Measurements from ENCODE around the gene BRI3.

BRI3 gene, protein sequence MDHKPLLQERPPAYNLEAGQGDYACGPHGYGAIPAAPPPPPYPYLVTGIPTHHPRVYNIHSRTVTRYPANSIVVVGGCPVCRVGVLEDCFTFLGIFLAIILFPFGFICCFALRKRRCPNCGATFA

DNA sequence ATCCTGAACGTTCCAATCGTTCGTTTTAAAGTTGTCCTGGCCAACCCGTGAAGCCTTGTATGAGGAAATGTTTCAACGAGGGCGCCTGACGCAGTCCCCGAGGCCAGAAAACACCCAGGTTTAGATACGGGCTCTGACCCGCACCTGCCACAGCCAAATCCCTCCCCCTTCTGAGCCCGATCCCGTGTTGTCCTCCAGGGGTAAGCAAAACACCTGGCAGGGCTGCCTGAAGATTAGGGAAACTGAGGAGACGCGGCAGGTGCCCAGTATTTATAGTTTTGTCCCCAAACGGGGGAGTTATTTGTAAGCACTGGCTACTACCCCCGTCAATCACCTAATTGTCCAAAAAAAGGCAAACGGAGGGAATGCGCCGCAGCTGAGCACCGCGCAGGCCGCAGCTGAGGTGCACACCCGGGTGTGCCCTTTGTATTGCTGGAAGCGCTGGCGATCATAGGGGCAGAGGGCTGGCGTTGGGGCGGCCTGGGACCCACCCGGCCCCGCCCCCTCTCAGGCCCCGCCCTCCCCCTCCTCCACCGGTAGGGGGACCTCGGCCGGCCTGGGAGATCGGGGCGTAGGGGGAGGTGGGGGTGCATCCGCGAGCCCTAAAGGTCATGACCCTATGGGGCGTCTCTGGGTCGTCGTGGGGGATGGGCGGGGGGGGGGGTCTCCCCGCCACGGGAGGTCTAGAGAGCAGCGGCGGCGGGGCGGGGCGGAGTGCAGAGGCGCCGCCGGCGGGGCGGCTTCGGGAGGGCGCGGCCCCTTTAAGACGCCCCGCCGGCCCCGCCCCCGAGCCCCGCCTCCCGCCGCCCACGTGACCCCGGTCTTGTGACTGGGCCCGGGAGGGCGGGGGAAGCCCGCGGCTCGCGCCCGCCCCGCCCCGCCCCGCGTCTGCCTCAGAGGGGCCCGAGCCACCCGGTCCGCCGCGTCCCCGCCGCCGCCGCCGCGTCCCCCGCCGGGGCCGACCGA is at the start of gene BRI3:
BRI3 (plus strand) TSS at position 896 of the 966 bp plus-strand sequence. CDS start 110 bp downstream, outside the sequence.
- peak; percentile 85 to 86 for DNase-seq (ENCODE audit: low read depth in 2 of 2, low spot score in 1 of 2)

DNA sequence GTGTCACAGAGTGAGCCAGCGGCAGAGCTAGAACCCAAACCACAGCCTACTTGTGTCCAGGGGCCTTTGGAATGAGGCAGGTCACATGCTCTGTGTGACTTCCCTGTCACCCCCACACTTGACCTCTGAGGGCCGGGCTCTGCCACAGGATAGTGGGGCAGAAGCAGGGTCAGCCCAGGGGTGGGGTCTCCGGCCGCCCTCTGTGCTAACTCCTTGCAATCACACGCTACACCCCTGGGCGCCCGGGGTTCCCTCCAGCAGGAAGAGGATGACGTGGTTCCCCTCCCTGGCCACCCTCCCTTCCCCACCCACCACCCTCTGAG is 49.3 kb upstream of the BRI3 start:
- no peak for DNase-seq (ENCODE audit: low read depth in 2 of 2, low spot score in 1 of 2)

DNA sequence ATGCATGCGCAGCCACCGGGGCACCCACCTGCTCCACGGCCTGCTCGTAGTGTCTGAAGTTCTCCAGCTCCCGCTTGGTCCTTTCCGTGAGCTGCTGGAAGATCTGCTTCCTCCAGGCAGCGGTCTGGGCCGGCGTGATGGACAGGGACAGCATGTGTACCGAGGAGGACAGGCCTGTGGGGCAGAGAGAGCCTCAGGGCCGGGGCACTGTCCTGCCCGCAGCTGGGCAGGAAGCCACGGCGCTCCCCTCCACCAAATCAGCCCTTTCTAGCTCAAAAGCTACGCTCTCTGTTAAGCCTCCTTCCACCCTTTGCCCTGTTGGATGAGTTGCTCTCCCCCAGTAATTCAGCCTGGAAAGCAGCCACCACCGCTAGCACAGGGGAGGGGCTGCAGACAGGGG is 48.7 kb upstream of the BRI3 start:
- no peak for DNase-seq (ENCODE audit: low read depth in 2 of 2, low spot score in 1 of 2)

DNA sequence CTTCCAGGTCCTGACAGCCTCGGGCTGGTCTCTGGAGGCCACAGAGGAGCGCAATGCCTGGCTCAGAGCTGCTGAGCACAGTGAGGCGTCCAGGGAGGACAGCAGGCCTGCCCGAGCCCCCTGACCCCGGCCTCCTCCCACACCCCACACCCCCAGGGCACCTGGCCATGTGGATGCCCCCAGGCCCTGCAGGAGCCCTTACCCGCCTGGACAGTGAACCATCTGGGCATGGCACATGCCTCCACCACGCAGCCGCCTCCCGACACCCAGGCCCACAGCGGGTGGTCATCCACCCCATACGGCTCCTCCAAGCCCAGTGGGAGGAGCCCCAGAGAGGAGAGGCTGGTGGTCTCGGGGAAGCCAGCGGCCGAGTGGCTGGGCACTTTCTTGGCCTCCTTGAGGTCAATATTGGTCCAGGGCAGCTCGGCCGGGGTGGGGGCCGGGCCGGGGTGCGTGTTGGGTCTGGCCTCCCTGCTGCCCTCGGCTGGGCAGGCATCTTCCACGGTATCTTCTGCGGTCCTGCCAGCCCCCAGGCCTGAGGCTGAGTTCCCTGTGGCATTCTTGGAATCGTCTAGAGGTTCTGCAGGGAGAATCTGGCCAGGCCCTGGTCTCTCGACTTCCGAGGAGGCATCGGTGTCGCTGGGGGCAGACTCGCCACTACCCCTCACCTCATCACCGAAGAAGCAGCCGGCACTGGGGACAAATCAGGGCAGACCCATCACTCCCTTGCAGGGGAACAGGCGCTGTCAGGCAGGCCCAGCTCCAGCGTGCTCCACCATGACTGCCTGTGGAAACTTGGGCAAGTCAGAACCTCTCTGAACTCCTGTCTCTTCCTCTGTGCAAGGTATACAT is 48.0 kb upstream of the BRI3 start:
- DNase-seq (ENCODE audit: low read depth in 2 of 2, low spot score in 1 of 2), result no peak

DNA sequence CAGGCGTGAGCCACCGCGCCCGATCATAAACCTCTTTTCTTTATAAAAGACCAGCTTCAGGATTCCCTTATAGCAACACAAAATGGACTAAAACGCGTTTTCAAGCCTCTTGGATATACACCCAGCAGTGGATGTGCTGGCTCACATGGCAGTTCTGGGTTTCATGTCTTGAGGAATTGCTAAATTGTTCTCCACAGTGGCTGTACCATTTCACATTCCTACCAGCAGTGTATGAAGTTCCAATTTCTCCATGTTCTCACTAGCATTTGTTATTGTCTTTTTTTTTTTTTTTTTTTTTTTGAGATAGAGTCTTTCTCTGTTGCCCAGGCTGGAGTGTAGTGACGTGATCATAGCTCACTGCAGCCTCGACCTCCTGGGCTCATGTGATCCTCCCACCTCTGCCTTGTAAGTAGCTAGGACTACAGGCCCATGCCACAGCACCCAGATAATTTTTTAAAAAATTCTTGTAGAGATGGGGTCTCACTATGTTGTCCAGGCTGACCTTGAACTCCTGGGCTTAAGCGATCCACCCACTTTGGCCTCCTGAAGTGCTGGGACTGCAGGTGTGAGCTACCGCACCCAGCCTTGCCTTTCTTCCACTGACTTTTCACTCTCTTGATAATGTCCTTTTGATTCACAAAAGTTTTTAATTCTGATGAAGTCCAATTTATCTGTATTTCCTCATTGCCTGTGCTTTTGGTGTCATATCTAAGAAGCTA is 46.9 kb upstream of the BRI3 start:
- DNase-seq (ENCODE audit: low read depth in 2 of 2, low spot score in 1 of 2), result no peak

DNA sequence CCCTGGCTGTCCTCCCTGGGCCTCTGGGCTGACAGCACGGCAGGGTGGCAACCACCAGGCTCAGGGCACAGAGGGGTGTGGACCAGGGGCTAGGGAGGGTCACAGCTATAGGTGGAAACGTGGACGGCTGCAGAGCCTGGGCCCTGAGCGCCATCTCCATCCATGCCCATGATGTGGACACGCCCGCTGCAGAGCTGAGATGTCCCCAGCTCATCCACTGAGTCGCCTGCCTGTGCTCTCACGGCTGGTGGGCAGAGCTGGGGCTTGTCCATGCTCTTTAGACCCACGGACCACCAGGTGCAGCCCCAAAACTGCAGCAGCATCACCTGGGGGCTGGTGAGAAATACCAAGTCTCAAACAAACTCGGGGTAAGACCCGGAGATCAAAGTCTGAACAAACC is 45.6 kb upstream of the BRI3 start:
- no peak for DNase-seq (ENCODE audit: low read depth in 2 of 2, low spot score in 1 of 2)

DNA sequence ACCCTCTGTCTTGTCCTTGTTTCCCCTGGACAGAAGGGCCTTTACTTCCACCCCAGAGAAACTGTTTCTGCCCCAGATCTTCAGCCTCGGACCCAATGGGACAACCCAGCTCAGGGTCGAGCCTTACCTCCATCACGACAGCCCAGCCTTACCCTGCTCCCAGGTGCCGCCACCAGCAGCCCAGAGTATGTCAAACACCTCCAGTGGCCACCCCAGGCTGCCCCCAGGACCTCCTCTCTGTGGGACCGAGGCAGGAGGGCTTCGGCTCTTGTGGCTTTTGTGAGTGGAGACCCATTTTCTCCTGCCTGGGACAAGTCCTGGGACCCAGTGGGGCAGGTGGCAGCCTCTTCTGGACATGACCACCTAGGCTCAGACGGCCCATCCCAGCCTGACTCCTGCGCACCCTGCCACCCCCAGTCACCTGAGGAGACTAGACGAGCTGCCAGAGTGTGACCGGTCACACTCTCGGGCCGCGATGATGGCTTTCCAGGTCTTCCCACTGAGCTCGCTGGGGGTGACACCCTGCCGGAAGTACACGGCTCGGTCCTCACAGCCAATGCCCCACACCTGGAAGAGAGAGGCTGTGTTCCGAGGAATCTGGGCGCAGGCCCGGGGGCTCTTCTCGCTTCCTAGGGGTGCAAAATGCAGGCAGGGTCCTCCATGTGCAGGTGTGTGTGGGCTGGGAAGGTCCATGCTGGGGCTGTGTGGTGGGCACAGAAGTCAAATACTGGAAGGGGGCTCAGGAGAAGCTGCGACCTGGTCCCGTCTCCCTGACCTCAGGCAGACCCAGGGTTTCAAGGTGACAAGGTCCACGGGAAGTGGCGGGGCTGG is 44.9 kb upstream of the BRI3 start:
- no peak for DNase-seq (ENCODE audit: low read depth in 2 of 2, low spot score in 1 of 2)

DNA sequence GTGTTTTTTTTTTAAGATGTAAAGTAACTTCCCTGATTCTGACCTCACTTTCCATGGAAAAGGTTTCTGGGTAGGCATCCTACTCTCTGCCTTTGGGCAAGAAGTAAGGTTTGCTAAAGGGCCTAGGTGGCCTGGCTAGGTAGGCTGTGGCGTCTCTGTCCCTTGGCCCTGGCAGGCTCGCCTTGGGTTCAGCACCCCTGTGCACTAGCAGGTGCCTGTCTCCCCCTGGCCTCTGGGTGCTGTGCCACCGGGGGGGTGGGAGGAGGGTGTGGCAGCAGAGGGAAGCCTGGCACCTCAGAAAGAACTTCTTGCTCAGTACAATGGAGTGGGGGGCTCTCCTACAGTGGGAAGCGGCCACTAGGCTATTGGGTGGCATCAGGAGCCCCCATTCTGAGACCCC is 43.4 kb upstream of the BRI3 start:
- no peak for DNase-seq (ENCODE audit: low read depth in 2 of 2, low spot score in 1 of 2)

DNA sequence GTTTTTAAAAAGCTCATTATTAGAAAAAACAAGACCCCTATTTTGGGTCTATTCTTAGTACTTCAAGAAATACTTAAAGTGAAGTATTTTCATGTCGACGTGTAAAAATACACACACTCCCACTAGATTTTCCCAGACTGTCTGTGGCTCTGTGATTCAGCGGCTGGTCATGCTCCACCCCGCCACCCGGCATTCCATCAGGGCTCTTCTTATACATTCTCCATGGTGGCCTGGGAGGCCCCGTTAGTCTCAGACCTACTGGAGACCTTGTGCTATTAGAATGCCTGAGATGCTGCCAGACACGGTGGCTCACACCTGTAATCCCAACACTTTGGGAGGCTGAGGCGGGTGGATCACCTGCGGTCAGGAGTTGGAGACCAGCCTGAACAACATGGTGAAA is 42.5 kb upstream of the BRI3 start:
- no peak for DNase-seq (ENCODE audit: low read depth in 2 of 2, low spot score in 1 of 2)

DNA sequence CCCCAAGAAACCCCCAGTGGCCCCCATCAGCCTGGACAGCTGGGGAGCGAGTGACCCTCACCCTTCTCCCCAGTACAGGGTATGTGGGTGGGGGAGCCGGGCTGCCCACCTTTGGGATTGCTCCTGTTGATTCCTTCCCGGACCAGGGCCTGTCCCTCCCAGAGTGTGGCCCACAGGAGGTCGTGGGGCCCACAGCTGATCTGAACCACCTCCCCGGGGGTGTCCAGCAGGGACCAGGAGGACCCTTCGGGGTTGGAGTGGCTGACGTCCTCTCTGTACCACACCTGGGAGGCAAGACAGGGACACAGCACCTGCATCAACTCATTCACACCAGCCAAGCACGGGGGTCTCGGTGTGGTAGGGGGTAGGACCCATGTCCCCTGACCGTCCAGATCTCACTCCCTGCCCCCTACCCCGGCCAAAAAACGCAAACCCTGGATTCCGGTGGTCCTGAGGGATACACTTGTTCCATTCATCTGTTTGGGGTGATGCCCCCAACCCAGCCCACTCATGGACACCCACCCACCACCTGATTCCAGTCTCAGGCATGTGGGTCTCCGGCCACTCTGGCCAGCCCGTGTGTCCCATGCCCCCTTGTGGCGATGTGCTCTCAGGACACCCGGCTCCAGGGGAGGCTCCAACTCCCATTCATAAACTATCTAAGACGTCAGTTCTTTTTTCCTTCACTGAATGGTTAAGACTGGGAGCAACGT is 40.4 kb upstream of the BRI3 start:
- no peak for DNase-seq (ENCODE audit: low read depth in 2 of 2, low spot score in 1 of 2)

DNA sequence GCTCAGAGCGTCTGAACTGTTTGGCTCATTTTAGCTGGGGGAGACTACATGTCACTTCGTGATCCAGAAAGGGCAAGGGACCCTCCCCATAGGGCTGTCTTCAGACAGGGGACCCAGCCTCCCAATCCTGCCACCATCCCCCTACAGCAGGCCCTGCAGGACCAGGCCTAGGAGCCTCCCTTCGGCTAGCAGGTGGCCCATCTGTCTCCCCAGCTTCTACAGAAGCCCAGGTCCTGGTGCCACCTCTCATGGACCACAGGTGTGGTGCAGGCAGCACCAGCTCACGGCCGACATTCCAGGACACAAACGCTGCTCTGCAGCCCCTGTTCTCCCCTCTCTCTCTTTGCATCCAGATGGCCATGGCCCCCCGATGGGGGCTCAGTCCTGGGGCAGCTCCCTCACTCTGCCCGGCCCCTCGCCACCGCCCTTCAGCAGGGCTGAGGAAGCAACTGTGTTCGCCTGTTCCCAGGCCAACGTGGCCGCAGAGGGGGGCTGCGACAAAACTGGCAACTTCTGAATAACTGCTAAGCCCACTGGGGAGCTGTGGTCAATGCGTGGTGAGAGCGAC is 39.7 kb upstream of the BRI3 start:
- no peak for DNase-seq (ENCODE audit: low read depth in 2 of 2, low spot score in 1 of 2)

DNA sequence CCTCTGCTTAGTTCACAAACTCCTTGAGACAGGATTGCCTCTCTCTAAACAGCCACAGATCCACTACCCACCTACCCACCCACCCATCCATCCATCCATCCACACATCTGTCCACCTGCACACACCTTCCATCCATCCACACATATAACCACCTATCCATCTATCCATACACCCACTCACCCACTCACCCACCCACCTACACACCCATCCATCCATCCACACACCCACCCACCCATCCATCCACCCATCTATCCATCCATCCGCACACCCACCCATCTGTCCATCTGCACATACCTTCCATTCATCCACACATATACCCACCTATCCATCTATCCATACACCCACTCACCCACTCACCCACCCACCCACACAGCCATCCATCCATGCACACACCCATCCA is 39.1 kb upstream of the BRI3 start:
- no peak for DNase-seq (ENCODE audit: low read depth in 2 of 2, low spot score in 1 of 2)

DNA sequence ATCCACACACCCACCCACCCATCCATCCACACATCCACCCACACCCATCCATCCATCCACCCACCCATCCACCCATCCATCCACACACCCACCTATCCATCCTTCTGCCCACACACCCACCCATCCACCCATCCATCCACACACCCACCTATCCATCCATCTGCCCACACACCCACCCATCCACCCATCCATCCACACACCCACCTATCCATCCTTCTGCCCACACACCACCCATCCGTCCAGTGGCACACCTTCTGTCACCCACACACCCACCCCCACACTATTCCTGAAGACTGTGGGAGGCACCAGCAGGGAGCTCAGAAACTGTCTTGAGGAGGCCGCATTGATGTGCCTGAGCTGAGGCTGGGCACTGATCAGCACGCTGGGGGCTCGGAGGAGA is 38.6 kb upstream of the BRI3 start:
- DNase-seq (ENCODE audit: low read depth in 2 of 2, low spot score in 1 of 2), result no peak

DNA sequence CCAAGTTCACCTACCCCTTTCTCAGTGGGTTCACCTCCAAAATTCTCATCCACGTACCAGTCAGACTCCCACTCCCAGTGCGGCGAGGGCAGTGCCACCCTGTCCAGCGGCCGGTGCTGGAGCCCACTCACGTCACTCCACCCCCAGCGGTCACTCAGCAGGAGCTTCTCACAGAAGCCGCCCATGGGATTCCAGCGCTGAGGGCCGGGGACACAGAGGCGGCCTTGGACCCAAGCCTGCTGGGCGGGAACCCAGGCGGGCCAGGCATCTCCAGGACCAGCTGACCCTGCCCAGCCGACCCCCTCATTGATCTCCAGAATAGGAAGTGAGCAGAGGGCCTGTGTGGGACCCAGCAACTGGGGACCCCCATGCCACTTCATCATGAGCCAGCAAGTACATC is 36.6 kb upstream of the BRI3 start:
- DNase-seq (ENCODE audit: low read depth in 2 of 2, low spot score in 1 of 2), result no peak

DNA sequence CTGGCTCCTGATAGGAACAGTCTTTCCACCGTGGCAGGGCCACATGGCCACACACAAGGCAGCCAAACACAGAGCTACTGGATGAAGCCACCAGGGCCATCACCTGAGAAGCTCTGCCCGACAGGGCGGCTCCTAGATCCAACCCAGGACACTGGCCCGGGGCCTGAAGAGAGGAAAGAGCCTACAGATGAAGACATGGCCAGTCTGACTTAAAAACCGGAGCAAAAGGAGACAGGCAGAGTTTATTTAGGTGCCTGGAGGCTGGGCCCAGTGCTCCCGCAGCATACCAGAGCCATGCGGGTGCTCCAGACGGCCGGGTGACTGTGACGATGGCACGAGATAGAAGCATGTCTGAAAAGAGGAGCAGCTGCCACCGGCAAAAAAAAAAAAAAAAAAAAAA is 33.3 kb upstream of the BRI3 start:
- no peak for DNase-seq (ENCODE audit: low read depth in 2 of 2, low spot score in 1 of 2)

DNA sequence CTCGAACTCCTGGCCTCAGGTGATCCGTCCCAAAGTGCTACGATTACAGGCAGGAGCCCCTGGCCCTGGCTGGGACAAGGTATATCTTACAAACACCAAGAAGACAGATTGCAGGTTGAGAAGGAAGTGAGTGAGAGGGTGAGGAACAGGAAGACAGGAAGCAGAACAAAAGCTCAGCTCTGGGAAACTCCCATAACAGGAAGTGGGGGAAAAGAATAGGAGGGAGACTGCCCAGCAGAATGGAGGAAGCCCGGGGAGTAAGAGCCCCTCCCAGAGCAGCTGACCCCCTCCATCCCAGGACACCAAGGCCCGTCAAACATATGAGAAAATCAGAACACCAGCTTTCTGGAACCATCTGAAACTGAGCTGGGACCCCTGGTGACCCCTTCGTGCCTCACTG is 32.4 kb upstream of the BRI3 start:
- DNase-seq (ENCODE audit: low read depth in 2 of 2, low spot score in 1 of 2), result no peak

DNA sequence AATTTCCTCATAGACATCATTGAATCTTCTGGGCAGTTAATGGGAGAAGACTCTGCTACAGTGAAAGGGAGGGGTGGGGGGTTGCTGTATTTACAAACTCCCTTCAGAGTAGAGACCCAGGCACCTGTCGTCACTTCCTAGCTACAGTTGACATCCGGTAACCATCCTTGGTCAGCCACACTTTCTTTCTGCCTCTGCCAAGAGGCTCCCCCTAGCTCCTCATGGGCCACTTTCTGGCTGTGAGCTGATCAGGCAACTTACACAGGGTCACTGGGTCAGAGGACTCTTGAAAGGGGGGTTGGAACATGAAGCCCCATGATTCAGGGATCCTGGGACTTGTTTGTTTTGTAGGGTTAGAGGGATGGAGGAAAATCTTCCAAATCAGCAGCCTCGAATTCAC is 30.7 kb upstream of the BRI3 start:
- DNase-seq (ENCODE audit: low read depth in 2 of 2, low spot score in 1 of 2), result no peak

DNA sequence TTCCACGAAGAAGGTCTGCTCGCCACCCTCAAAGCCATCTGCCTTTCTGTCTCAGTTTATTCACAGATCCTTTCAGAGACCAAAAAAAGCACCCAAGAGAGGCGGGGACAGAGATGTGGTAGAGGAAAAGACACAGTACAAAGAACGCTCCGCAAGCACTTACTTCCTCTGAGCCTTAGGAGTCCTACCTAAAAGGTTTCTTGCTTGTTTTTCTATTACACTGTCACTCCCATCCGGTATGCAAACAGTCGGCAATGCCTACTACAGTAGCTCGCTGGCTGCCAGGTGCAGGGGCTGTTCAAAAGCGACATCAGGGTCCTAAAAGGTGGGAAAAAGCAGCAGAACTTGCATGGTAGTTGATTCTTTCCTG is 30.3 kb upstream of the BRI3 start:
- no peak for DNase-seq (ENCODE audit: low read depth in 2 of 2, low spot score in 1 of 2)

DNA sequence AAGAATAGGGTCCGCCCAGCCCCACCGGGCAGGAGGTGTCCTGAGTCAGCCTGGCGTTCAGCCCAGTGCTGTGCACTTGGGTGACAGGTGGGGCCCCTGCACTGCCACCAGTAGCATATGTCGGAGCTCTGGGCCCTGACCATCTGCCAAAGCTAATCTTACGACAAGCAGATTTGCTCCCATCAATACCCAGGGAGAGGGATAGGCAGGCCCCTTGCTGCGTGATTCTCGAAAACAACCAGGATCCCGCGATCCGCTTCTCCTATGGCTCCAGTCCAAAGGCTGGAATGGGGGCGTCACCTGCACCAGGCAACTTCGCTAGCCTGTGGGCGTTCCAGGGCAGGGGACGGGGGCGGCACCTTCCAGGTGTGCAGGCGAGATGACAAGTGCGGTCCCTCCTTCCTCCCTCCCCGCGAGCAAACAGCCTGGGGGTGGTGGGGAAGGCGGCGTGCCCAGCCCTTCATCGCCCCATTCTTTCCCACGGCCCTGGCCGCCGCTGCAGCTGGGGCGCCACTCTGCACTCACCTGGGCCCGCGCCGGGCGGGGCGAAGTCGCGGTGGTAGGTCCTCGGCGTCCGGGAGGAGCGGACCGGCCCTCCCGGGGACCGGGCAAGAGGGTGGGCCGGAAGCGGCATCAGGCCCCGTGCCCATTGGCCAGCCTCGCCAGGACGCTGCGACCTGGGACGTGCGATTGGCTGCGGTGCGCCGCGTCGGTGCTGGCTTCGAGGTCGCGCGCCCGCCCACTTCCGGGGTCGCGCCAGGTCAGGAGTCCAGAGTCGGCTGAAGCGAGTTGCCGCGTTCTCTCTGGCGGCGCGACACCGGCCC is 29.7 kb upstream of the BRI3 start, which contains the start of gene TECPR1:
TECPR1 (minus strand) TSS at position 632 of the 824 bp plus-strand sequence. CDS start 6,086 bp downstream, outside the sequence.
- peak; percentile 57 to 66 for DNase-seq (ENCODE audit: low read depth in 2 of 2, low spot score in 1 of 2)
